SK-N-SH (cell line): ENCODE measurements around the gene SERPINA3.

Experiments used
- EZH2phosphoT487 ChIP-seq: fragments of 200-600 bp; sonication (generic); IDR thresholded peaks from 2 replicates; pipeline ENCODE4 v1.6.1; 2017; ENCODE audit warnings: low read depth, mixed run types, mild to moderate bottlenecking, antibody characterized with exemption, moderate library complexity, borderline replicate concordance
- MXI1 ChIP-seq: IDR thresholded peaks from 2 replicates; pipeline ENCODE4 v1.6.1; 2012; ENCODE audit warnings: mild to moderate bottlenecking, low read depth, low read length, improper control_type of control experiment
- SIN3A ChIP-seq: IDR thresholded peaks from 2 replicates; pipeline ENCODE4 v1.6.1; 2012; ENCODE audit warnings: low read depth, mild to moderate bottlenecking, low read length, moderate library complexity, borderline replicate concordance
- SMC3 ChIP-seq: IDR thresholded peaks from 2 replicates; pipeline ENCODE4 v1.6.1; 2012; ENCODE audit warnings: low read depth, low read length, improper control_type of control experiment
- ZBTB33 ChIP-seq: IDR thresholded peaks from 2 replicates; pipeline ENCODE4 v1.4.0; 2012; ENCODE audit warnings: low read depth, borderline replicate concordance
- TF ChIP-seq, protein P1 (sequence below): fragments of 200-600 bp; sonication (generic); IDR thresholded peaks from 2 replicates; pipeline ENCODE4 v1.6.1; 2017; ENCODE audit warnings: antibody characterized with exemption, mild to moderate bottlenecking, moderate library complexity

DNA sequence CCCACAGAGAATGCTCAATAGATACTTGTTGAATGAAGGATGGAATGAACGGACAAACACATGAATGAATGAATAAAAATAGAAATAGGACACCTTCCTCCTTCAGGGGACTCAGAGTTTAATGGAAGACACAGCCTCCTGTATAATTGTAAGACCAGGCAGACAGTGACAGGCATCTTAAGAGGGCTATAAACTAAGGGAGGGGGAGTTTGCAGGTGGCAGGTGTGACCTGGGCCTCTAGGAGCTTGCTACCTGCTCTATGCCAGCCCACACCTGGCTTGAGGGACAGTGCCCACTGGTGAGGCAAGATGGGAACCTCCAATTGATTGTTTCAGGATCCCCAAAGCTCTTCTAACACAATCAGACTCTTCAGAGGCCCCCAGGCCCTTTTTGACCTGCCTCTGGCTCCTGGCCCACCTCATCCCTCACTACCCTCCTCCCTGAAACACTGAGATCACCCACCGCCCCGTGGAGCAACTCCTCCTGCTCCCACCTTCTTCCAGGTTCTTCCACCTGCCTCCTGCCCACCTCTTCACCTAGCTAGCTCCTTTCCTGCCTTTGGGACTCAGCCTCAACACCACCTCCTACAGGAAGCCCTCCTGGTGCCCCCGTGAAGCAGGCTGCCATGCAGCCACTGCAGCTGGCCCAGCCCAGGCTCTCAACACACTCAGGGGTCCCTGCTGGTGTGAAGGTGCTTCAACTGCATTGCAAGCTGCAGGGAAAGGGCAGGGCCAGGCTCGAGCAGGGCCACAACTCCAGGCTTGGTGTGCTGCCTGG, 9.4 kb downstream of the SERPINA3 start:
- TF ChIP-seq MXI1 (no peak), ZBTB33 (no peak), EZH2phosphoT487 (no peak), SMC3 (no peak), SIN3A (no peak)
- TF ChIP-seq, protein P1, sequence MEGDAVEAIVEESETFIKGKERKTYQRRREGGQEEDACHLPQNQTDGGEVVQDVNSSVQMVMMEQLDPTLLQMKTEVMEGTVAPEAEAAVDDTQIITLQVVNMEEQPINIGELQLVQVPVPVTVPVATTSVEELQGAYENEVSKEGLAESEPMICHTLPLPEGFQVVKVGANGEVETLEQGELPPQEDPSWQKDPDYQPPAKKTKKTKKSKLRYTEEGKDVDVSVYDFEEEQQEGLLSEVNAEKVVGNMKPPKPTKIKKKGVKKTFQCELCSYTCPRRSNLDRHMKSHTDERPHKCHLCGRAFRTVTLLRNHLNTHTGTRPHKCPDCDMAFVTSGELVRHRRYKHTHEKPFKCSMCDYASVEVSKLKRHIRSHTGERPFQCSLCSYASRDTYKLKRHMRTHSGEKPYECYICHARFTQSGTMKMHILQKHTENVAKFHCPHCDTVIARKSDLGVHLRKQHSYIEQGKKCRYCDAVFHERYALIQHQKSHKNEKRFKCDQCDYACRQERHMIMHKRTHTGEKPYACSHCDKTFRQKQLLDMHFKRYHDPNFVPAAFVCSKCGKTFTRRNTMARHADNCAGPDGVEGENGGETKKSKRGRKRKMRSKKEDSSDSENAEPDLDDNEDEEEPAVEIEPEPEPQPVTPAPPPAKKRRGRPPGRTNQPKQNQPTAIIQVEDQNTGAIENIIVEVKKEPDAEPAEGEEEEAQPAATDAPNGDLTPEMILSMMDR: no peak
